OCI-LY3 (cell line): Measurements from ENCODE around the gene NLE1.

Source experiments
- H2AFZ ChIP-seq: fragments of 200-600, 300-600 bp; shearing (Covaris generic); 2 replicates; pipeline ENCODE4 v1.6.0; 2014; ENCODE audit warnings: antibody characterized with exemption, low read depth, low read length
- H3K27ac ChIP-seq: fragments of 200-600, 300-600 bp; sonication (generic); 2 replicates; pipeline ENCODE4 v1.5.1; 2014; ENCODE audit warnings: mild to moderate bottlenecking, low read length, moderate library complexity, mixed read lengths
- H3K27me3 ChIP-seq: fragments of 200-600, 300-600 bp; sonication (generic); 2 replicates; pipeline ENCODE4 v1.6.1; 2014; ENCODE audit warnings: low read depth, low read length, mixed read lengths
- H3K36me3 ChIP-seq: fragments of 200-600, 300-600 bp; sonication (generic); replicated peaks from 2 replicates; pipeline ENCODE3; 2014; ENCODE audit warnings: low read depth, low read length, mixed read lengths
- H3K4me1 ChIP-seq: fragments of 300-600, 200-600 bp; sonication (generic); 2 replicates; pipeline ENCODE4 v1.6.1; 2014; ENCODE audit warnings: low read length, mixed read lengths
- H3K4me2 ChIP-seq: fragments of 200-600, 300-600 bp; sonication (generic); 2 replicates; pipeline ENCODE4 v1.6.1; 2014; ENCODE audit warnings: low read length, mixed read lengths
- H3K4me3 ChIP-seq: fragments of 300-600, 200-600 bp; sonication (generic); 2 replicates; pipeline ENCODE4 v1.5.1; 2014; ENCODE audit warnings: antibody characterized with exemption, mild to moderate bottlenecking, low read length, moderate library complexity
- H3K79me2 ChIP-seq: fragments of 300-600, 200-600 bp; shearing (Covaris generic); 2 replicates; pipeline ENCODE4 v1.6.1; 2014; ENCODE audit warnings: mild to moderate bottlenecking, low read length, mixed read lengths
- H3K9ac ChIP-seq: fragments of 300-600, 200-600 bp; shearing (Covaris generic); 2 replicates; pipeline ENCODE4 v1.6.0; 2014; ENCODE audit warnings: mild to moderate bottlenecking, low read length, moderate library complexity
- H3K9me3 ChIP-seq: fragments of 200-600, 300-600 bp; shearing (Covaris generic); 2 replicates; pipeline ENCODE4 v1.6.1; 2014; ENCODE audit warnings: low read length, mixed read lengths; ENCODE audit not compliant: insufficient read depth
- H4K20me1 ChIP-seq: fragments of 200-600, 300-600 bp; sonication (generic); 2 replicates; pipeline ENCODE4 v1.6.1; 2016; ENCODE audit warnings: low read length, mixed read lengths; ENCODE audit not compliant: insufficient read depth
- CTCF ChIP-seq: fragments of 200-600, 300-600 bp; sonication (generic); IDR thresholded peaks from 2 replicates; pipeline ENCODE4 v1.5.1; 2014; ENCODE audit warnings: antibody characterized with exemption, low read length, low read depth
- EZH2phosphoT487 ChIP-seq: fragments of 200-600 bp; shearing (Covaris generic); IDR thresholded peaks from 2 replicates; pipeline ENCODE4 v1.6.1; 2018; ENCODE audit warnings: antibody characterized with exemption, mixed run types, low read depth

Gene NLE1

GRCh38 chr17:35171834-35172233 is 29.7 kb upstream of the NLE1 start:
- Histone ChIP-seq H3K27me3 (no peaks in the 10 kb centered on the region), H3K79me2 (no peaks in the 10 kb centered on the region), H3K27ac (no peak overlapping the region), H3K4me1 (no peaks in the 10 kb centered on the region), H3K9me3 (no peaks in the 10 kb centered on the region), H3K4me2 (no peak overlapping the region; the same call in 1 of the 2 replicates), H3K4me3 (no peak overlapping the region), H2AFZ (no peak overlapping the region), H3K9ac (no peak overlapping the region), H4K20me1 (no peaks in the 10 kb centered on the region), H3K36me3 (no peaks in the 10 kb centered on the region)
- TF ChIP-seq CTCF (no peak), EZH2phosphoT487 (no peak)

GRCh38 chr17:35170968-35171771 is 29.1 kb upstream of the NLE1 start:
- no peak overlapping the region for H3K27ac ChIP-seq
- H3K4me3 ChIP-seq = no peak overlapping the region
- no peaks in the 10 kb centered on the region for H3K79me2 ChIP-seq
- no peaks in the 10 kb centered on the region for H3K9me3 ChIP-seq
- TF ChIP-seq CTCF (peak; percentile 42), EZH2phosphoT487 (no peak)
- H4K20me1 ChIP-seq = no peaks in the 10 kb centered on the region
- no peaks in the 10 kb centered on the region for H3K36me3 ChIP-seq
- no peaks in the 10 kb centered on the region for H3K27me3 ChIP-seq
- H3K4me1 ChIP-seq = no peaks in the 10 kb centered on the region
- H3K4me2 ChIP-seq = no peak overlapping the region; the same call in 1 of the 2 replicates
- H3K9ac ChIP-seq = no peak overlapping the region
- H2AFZ ChIP-seq = 0 out of 2 replicates have a peak overlapping the region, but pooled peaks have one; percentile 52

- no peak overlapping the region for H3K27ac ChIP-seq
- no peaks in the 10 kb centered on the region for H3K4me1 ChIP-seq
- no peaks in the 10 kb centered on the region for H3K9me3 ChIP-seq
- no peak overlapping the region for H3K4me3 ChIP-seq
- no peaks in the 10 kb centered on the region for H4K20me1 ChIP-seq
- H3K79me2 ChIP-seq = no peaks in the 10 kb centered on the region
- H3K9ac ChIP-seq = no peak overlapping the region
- no peak overlapping the region for H3K4me2 ChIP-seq
- H3K36me3 ChIP-seq = no peaks in the 10 kb centered on the region
- no peaks in the 10 kb centered on the region for H3K27me3 ChIP-seq
- TF ChIP-seq CTCF (no peak), EZH2phosphoT487 (no peak)
- no peak overlapping the region for H2AFZ ChIP-seq
Observed at GRCh38 chr17:35169835-35170363, 27.8 kb upstream of the NLE1 start.

GRCh38 chr17:35167666-35168065 is 25.6 kb upstream of the NLE1 start:
- no peaks in the 10 kb centered on the region for H4K20me1 ChIP-seq
- H3K9ac ChIP-seq = no peak overlapping the region
- no peaks in the 10 kb centered on the region for H3K36me3 ChIP-seq
- no peaks in the 10 kb centered on the region for H3K27me3 ChIP-seq
- no peaks in the 10 kb centered on the region for H3K9me3 ChIP-seq
- TF ChIP-seq CTCF (no peak), EZH2phosphoT487 (no peak)
- no peaks in the 10 kb centered on the region for H3K4me1 ChIP-seq
- no peak overlapping the region for H3K27ac ChIP-seq
- no peaks in the 10 kb centered on the region for H3K79me2 ChIP-seq
- no peak overlapping the region for H3K4me3 ChIP-seq
- no peak overlapping the region for H3K4me2 ChIP-seq
- H2AFZ ChIP-seq = no peak overlapping the region
